Osteoblast (primary cell): ENCODE measurements around the gene VPS16. TPM values are rescaled to one million over a fixed set of nuclear protein-coding genes. Genes with fewer than 3 reads are reported as not detected.
"Not testable (repeated sequence)": the region's sequence is repeated elsewhere in the genome, so short reads cannot be mapped to it uniquely, and the experiment has no call there.

Experiments
- DNase-seq: peaks from one replicate; pipeline ENCODE4 v3.0.0; 2011; ENCODE audit warnings: low spot score, mixed read lengths; ENCODE audit not compliant: insufficient read length; ENCODE audit errors: missing footprints
- H2AFZ ChIP-seq: 2 replicates; pipeline ENCODE4 v1.6.0; 2011; ENCODE audit warnings: mild to moderate bottlenecking, low read length
- H3K27ac ChIP-seq: 2 replicates; pipeline ENCODE4 v1.5.1; 2011; ENCODE audit warnings: mild to moderate bottlenecking, low read depth, low read length, moderate library complexity
- H3K27me3 ChIP-seq: 2 replicates; pipeline ENCODE4 v1.6.0; 2012; ENCODE audit warnings: mild to moderate bottlenecking, control low read depth, inconsistent platforms, low read length, moderate library complexity; ENCODE audit not compliant: insufficient read depth
- H3K36me3 ChIP-seq: 2 replicates; pipeline ENCODE4 v1.5.1; 2011; ENCODE audit warnings: mild to moderate bottlenecking, low read length, control low read depth, moderate library complexity; ENCODE audit not compliant: insufficient read depth
- H3K4me1 ChIP-seq: 2 replicates; pipeline ENCODE4 v1.5.1; 2011; ENCODE audit warnings: mild to moderate bottlenecking, low read length, control low read depth, moderate library complexity; ENCODE audit not compliant: insufficient read depth
- H3K4me2 ChIP-seq: 2 replicates; pipeline ENCODE4 v1.6.0; 2011; ENCODE audit warnings: mild to moderate bottlenecking, low read length; ENCODE audit not compliant: insufficient read depth
- H3K4me3 ChIP-seq: fragments of 200-600 bp; sonication (generic); 3 replicates; pipeline ENCODE4 v1.5.1; 2012; ENCODE audit warnings: mild to moderate bottlenecking, low read length, inconsistent platforms; ENCODE audit not compliant: insufficient read depth
- H3K79me2 ChIP-seq: 2 replicates; pipeline ENCODE4 v1.6.0; 2012; ENCODE audit warnings: mild to moderate bottlenecking, low read length, control low read depth, inconsistent platforms; ENCODE audit not compliant: insufficient read depth
- H3K9me3 ChIP-seq: 2 replicates; pipeline ENCODE4 v1.5.1; 2011; ENCODE audit warnings: low read depth, low read length, control low read depth
- H4K20me1 ChIP-seq: 2 replicates; pipeline ENCODE4 v1.6.0; 2012; ENCODE audit warnings: mild to moderate bottlenecking, low read length, control low read depth; ENCODE audit not compliant: insufficient read depth
- CTCF ChIP-seq: IDR thresholded peaks from 2 replicates; pipeline ENCODE4 v1.5.1; 2011; ENCODE audit warnings: mild to moderate bottlenecking, low read depth, low read length, moderate library complexity; ENCODE audit errors: extremely low read depth
- total RNA-seq: library from RNA; depleted of rRNA; stranded (reverse); fragments of >200 nt; gene quantifications from 2 replicates; pipeline ENCODE4 v1.2.3, GENCODE V29; 2012

VPS16 gene
- total RNA-seq, 1 donor, result 36.2 TPM

GRCh38 chr20:2829376-2829775, 11.2 kb upstream of the VPS16 start:
- Histone ChIP-seq H3K9me3 (no peaks in the 10 kb centered on the region), H3K4me1 (peaks cover 7% of the 10 kb centered on the region), H2AFZ (no peak overlapping the region), H3K4me2 (no peak overlapping the region), H3K79me2 (no peaks in the 10 kb centered on the region), H3K4me3 (no peak overlapping the region), H3K36me3 (no peaks in the 10 kb centered on the region), H3K27me3 (peaks cover 41% of the 10 kb centered on the region), H3K27ac (no peak overlapping the region), H4K20me1 (no peaks in the 10 kb centered on the region)
- no peak for DNase-seq
- TF ChIP-seq CTCF, result no peak

GRCh38 chr20:2831206-2831605, 9.3 kb upstream of the VPS16 start:
- DNase-seq, H2AFZ ChIP-seq, H3K4me2 ChIP-seq, H4K20me1 ChIP-seq, H3K9me3 ChIP-seq, H3K36me3 ChIP-seq, H3K4me3 ChIP-seq, H3K4me1 ChIP-seq, H3K27ac ChIP-seq, H3K79me2 ChIP-seq: not testable (repeated sequence)
- H3K27me3 ChIP-seq, result peaks cover 38% of the 10 kb centered on the region

- Histone ChIP-seq H4K20me1 (no peaks in the 10 kb centered on the region), H3K4me2 (no peak overlapping the region), H2AFZ (no peak overlapping the region), H3K9me3 (no peaks in the 10 kb centered on the region), H3K27ac (no peak overlapping the region), H3K79me2 (no peaks in the 10 kb centered on the region), H3K36me3 (peaks cover 20% of the 10 kb centered on the region), H3K4me3 (no peak overlapping the region), H3K27me3 (peaks cover 14% of the 10 kb centered on the region), H3K4me1 (peaks cover 7% of the 10 kb centered on the region)
- no peak for DNase-seq
- TF ChIP-seq CTCF, result no peak
These were observed 6.8 kb upstream of the VPS16 start for GRCh38 chr20:2833761-2834160.

- Histone ChIP-seq H3K4me1 (peaks cover 7% of the 10 kb centered on the region), H3K4me2 (no peak overlapping the region), H2AFZ (no peak overlapping the region), H3K79me2 (peaks cover under 1% of the 10 kb centered on the region), H4K20me1 (no peaks in the 10 kb centered on the region), H3K36me3 (peaks cover 20% of the 10 kb centered on the region), H3K27me3 (peaks cover 6% of the 10 kb centered on the region), H3K9me3 (no peaks in the 10 kb centered on the region), H3K27ac (no peak overlapping the region), H3K4me3 (no peak overlapping the region)
- no peak for DNase-seq
- no peak for TF ChIP-seq CTCF
These were observed 6.0 kb upstream of the VPS16 start for GRCh38 chr20:2834401-2835110.
